Left lobe of liver (tissue), 2 donors: ENCODE results near the gene TLE5. TPM values are rescaled to one million over a fixed set of nuclear protein-coding genes. Genes with fewer than 3 reads are reported as not detected.
"Not testable (repeated sequence)": the region's sequence is repeated elsewhere in the genome, so short reads cannot be mapped to it uniquely, and the experiment has no call there.

Source experiments
- ATAC-seq: fragments of 200-7000 bp; cut with Tn5 transposase; one replicate; pipeline ENCODE4 v1.9.1; 2020; ENCODE audit warnings: mild to moderate bottlenecking, moderate library complexity
- DNase-seq: peaks from one replicate; pipeline ENCODE4 v3.0.0-alpha.2; 2020; ENCODE audit warnings: low spot score
- total RNA-seq: library from RNA; stranded (reverse); gene quantifications from one replicate; pipeline ENCODE4 v1.2.1, GENCODE V29; 2021
- donor health status: DM: no; HTN: no; CAD: no; lungs with moderate emphysema.
- donor health status: DM: no; HTN: yes; CAD: no.

TLE5 gene
- total RNA-seq, 1 donor from 2014 or later, result 153 TPM

- DNase-seq, result no peak
- no peak for ATAC-seq
Measured at GRCh38 chr19:3064011-3064330, 1.7 kb upstream of the TLE5 start.

GRCh38 chr19:3061182-3062161 lies 823 bp downstream of the TLE5 start:
- DNase-seq, result no peak

DNA sequence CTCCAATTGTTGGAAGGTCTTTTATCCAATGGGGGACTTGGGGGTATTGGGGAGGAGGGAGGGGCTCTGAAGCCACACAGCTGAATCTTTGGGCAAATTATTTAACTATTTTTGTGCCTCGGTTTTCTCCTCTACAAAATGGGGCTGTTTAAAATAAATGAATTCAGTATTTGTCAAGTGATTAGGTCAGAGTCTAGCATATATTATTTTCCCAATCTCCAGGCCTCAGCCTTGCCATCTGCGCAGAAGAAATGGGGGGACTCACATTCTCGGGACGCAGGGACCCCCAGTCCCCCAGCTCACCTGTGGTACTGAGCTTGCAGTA lies 1.5 kb downstream of the TLE5 start:
- DNase-seq (no peak), ATAC-seq (no peak)

More at GRCh38 chr19:3061182-3062161, 823 bp downstream of the TLE5 start:
- ATAC-seq, result peak; percentile 45

GRCh38 chr19:3059653-3060052 lies 2.6 kb downstream of the TLE5 start:
- DNase-seq, result no peak
- ATAC-seq, result no peak

GRCh38 chr19:3058821-3059314 lies 3.4 kb downstream of the TLE5 start:
- no peak for DNase-seq
- no peak for ATAC-seq

- no peak for ATAC-seq
- no peak for DNase-seq
Measured at GRCh38 chr19:3058009-3058820, 4.1 kb downstream of the TLE5 start.

DNA sequence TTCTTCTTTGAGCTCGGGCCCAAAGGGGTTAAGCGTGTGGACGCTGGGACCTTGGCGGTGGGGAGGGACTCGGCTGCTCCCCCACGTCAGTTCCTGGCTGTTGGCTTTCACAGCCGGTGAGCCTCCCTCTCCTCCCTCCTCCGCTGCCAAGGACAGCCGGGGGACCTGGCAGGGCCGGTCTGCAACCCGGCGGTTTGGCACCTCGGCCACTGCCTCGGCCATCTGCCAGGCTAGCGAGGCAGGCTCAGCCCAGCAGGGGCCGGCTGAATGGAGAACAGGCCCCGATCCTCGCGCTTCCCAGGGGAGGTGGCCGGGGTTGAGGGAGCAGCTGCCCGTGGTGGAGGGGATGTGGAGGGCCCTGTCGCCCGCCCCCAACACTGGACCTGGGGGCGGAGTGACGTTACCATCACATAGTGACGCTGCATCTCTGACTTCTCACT lies 5.0 kb downstream of the TLE5 start:
- peak; percentile 86 for ATAC-seq
- DNase-seq, result peak; percentile 93

DNA sequence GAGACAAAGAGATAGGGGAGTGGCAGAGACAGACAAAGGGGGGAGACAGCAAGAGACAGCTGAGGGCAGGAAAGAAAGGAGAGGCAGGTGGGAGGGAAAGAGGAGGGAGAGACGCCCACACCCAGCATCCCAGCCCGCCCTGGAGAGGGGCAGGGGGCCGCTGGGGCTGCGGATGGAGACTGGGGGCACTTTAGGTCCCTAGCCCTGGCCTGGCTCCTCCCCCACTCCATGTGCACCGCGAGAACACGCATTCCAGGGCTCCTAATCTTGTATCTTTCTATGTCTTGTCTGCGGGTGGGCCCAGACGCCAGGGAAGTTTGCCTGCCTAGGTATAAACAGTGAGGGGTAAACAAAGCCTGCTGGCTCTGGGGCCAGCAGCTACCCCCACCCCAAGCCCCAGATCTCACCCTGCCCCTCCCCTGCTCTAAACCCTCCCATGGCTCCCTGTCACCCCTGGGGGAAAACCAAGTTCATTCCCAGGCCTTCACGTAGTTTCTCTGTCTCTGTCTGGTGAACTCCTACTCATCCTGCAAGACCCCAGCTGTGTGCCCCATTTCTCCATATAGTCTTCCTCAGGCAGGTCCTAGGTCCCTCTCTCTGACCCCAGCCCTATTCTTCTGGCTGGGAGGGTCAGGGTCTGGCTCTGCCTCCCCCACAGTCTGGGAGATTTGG lies 5.7 kb downstream of the TLE5 start:
- no peak for DNase-seq
- no peak for ATAC-seq

DNA sequence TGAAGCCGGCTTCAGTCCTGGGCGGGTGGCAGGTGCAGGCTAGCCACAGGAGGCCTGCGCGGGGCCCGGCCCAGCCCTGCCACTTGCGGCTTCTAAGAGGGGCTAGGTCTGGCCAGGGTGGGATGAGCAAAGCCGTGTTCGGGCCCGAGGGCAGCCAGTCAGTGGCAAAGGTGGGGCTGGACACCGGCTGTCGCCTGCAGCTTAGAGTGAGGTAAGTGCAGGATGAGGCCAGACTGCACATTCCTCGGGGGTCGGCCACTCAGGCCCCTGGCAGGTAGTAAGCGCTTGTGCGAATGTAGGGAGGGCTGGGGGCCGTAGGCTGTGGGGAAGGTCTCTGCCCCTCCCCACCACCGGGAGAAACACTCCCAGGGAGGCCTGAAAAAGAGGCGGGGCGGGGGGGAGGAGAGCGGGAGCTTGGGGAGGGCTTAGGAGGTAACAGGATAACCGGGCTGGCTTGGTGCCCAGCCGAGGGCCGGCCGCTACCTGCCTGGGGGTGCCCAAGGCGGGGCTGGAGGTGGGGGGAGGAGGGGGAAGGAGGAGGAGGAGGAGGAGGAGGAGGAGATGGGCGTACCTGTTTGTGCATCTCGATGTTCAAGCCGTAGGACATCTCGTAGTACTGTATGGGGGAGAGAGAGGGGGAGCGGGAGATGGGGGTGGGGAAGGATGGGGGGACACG lies 6.4 kb downstream of the TLE5 start:
- DNase-seq (no peak), ATAC-seq (peak; percentile 12)

- ATAC-seq, result no peak
- no peak for DNase-seq
Measured at GRCh38 chr19:3054972-3055740, 7.1 kb downstream of the TLE5 start.

DNA sequence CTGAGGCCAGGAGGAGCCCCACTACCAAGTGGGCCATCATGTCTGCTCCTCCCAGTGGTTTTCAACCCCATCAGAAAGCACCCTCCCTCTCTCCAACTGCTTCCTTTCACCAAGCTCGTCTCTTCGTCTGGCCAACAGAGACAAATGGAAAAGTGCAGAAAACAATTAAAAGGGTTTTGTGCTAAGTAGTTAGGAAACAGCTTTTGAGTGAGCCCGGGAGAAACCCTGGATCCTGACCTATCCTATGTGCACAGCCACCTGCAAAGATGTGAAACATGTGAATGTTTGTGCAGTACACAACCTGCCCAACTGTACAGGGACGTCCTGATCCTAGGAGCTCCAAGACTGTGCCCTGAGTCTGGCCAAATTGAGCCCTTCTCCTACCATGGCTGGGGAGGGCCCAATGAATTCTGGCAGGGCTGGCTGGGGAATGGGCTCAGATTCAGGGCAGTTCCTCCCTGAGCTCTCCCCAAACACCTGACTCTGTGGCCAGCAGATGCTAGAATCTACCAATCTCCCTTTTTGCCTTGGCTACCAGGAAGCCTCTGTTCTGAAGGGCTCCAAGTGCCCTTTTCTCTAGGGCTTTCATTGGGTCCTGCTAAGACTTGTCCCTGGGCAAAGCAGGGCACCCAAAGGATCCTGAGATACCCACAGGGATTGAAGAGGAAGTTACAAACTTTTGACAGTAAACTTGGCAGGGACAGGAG lies 7.9 kb downstream of the TLE5 start:
- no peak for DNase-seq

DNA sequence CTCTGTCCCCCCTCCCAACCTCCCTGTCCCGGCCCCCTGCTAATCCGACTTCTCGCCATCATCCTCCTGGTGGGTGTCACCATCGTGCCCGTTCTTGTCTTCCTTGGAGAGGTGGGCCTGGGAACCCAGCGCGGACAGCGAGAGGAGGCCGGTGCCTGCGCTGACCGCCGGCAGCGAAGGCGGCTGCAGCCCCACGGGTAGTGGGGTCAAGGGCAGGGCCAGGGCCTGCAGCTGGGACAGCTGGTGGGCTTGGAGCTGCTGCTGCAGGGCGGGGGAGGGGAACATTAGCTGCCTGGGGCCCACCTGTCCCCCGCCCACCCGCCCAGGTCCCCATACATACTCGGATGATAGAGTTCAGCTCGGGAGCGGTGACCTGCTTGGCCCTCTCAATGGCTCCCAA lies 8.5 kb downstream of the TLE5 start:
- DNase-seq, result no peak
- no peak for ATAC-seq

More for the DNA sequence above, 7.9 kb downstream of the TLE5 start:
- ATAC-seq, result no peak

GRCh38 chr19:3053218-3053621 lies 9.1 kb downstream of the TLE5 start:
- DNase-seq (no peak), ATAC-seq (no peak)

- not testable (repeated sequence) for ATAC-seq, DNase-seq
Measured at GRCh38 chr19:3050016-3050415, 12.3 kb downstream of the TLE5 start.

- ATAC-seq (no peak), DNase-seq (no peak)
Measured at GRCh38 chr19:3049089-3049488, 13.2 kb downstream of the TLE5 start.

GRCh38 chr19:3048190-3048533 lies 14.1 kb downstream of the TLE5 start:
- DNase-seq, result no peak
- ATAC-seq, result no peak

- DNase-seq (no peak), ATAC-seq (peak; percentile 93)
Measured at GRCh38 chr19:3047496-3048189, 14.7 kb downstream of the TLE5 start.

DNA sequence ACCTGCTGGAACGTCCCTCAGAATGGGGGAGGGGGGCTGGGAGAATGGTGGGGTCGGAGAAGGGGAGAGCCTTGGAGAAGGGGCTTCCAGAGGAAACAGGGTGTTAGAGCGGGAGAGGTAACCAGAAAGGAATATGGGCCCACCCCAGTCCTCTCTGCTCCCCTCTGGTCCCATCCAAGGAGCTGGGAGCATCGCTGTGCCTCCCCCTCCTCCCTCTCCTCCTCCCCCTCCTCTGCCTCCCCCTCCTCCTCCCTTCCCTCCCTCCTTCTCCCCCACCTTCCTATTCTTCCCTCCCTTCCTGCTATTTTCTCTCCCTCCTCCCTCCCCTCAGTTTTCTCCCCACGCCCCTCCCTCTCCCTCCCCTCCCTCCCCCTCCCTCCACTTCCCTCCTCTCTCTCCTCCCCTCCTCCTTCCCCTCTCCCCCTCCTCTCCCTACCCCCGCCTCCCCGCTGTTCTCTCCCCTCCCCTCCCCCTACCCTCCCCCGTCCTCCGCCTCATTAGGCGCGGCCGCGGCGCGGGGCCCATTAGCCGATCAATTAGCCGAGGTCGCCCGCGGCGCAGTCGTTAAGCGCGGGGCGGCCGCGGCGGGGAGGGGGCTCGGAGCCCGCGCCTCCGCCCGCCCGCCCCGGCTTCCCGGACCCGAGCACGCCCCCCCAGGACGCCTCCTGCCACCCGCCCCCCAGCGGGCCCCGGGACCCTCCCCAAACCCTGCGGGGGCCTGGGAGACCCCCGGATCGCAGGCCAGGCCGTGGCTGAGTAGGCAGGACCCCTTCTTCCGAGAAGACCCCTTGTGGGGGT lies 15.4 kb downstream of the TLE5 start:
- peak; percentile 22 for ATAC-seq
- no peak for DNase-seq
